Ovary (tissue), 9 donors: ENCODE data around the gene BCL11B. TPM values are rescaled to one million over a fixed set of nuclear protein-coding genes. Genes with fewer than 3 reads are reported as not detected.

ENCODE experiments used
- DNase-seq, 5 donors: peaks; one replicate each; pipeline ENCODE4 v3.0.0-alpha.2; 2019 to 2020
- H3K27ac ChIP-seq, 2 donors: fragments of 200-600 bp; one replicate each; pipeline versions ENCODE4 v1.5.1 to v1.8.0; 2019 to 2022
- H3K27me3 ChIP-seq: fragments of 200-600 bp; one replicate; pipeline ENCODE4 v1.8.0; 2022
- H3K36me3 ChIP-seq: fragments of 200-600 bp; sonication (generic); one replicate; pipeline ENCODE4 v1.5.1; 2019
- H3K4me1 ChIP-seq: one replicate; pipeline ENCODE4 v1.8.1; 2013; ENCODE audit warnings: mild to moderate bottlenecking, moderate library complexity; ENCODE audit not compliant: insufficient read depth
- H3K4me3 ChIP-seq: fragments of 200-600 bp; sonication (generic); one replicate; pipeline ENCODE4 v1.5.1; 2017
- H3K9me3 ChIP-seq, 2 donors: fragments of 200-600 bp in 1 of 2; sonication (generic) in 1 of 2; one replicate each; pipeline versions ENCODE4 v1.5.1 to v1.8.1; 2013 to 2019; ENCODE audit warnings: mild to moderate bottlenecking in 1 of 2, moderate library complexity in 1 of 2
- CTCF ChIP-seq, 3 donors: fragments of 450-650 bp in 2 of 3; fragments of 200-600 bp in 1 of 3; IDR thresholded peaks; one replicate each; pipeline versions ENCODE4 v1.5.1 to v1.8.0; 2016 to 2022; ENCODE audit warnings: antibody characterized with exemption in 3 of 3, mild to moderate bottlenecking in 1 of 3
- EP300 ChIP-seq: sonication (generic); formaldehyde crosslinking; IDR thresholded peaks from one replicate; pipeline ENCODE4 v1.6.1; 2017; ENCODE audit warnings: antibody characterized with exemption
- POLR2A ChIP-seq: fragments of 450-650 bp; IDR thresholded peaks from one replicate; pipeline ENCODE4 v1.6.1; 2017; ENCODE audit warnings: antibody characterized with exemption, mild to moderate bottlenecking, moderate library complexity
- WGBS, 3 donors: extraction: QIAGEN DNeasy Blood & Tissue Kit in 1 of 3; methylation state at CpG; one replicate each; pipeline versions ENCODE4 v1.1.5 to v1.1.7; 2013 to 2017; 5-methylcytosine and 5-hydroxymethylcytosine counted together
- intact Hi-C, 4 donors: fragments of 100-400 bp; cut with DNase I; formaldehyde crosslinking; loops; one replicate each; pipeline versions ENCODE4 v1.11.0 to v1.15.1; 2022 to 2023
- polyA plus RNA-seq, 2 donors: library from polyadenylated mRNA; stranded (reverse); fragments of 200-250 nt in 1 of 2; fragments of 350-450 nt in 1 of 2; fragmentation: Illumina TruSeq in 1 of 2; extraction: RNeasy Lipid Tissue Mini Kit (QIAGEN cat#74804) in 1 of 2; gene quantifications; one replicate each; pipeline ENCODE4 v1.2.3, GENCODE V29; 2013 to 2014
- total RNA-seq, 7 donors: library from RNA; depleted of rRNA in 2 of 7; stranded (reverse); fragments of >200 nt in 2 of 7; fragmentation: NEBNext Ultra II Directional in 3 of 7; extraction: Animal tissue kit (Norgen Biotek cat#: 25700) in 3 of 7; gene quantifications; one replicate each; pipeline versions ENCODE4 v1.1.0 to v1.2.4, GENCODE V29; 2016 to 2023
- donor health status: DM: no; HTN: no; CAD: no; lungs with moderate emphysema.
- donor health status: DM: no; HTN: no; CAD: no.
- donor health status: Bipolar disorder and iron deficiency.
- donor health status: DM: yes; HTN: yes; CAD: no.
- donor health status: DM: no; HTN: no; CAD: no.
- donor health status: DM: yes; HTN: yes; CAD: no.

Gene BCL11B
- total and polyA plus RNA-seq, 9 donors: 0.08 to 0.84 (median 0.43) TPM

GRCh38 chr14:99201351-99202073, 70.5 kb downstream of the BCL11B start:
- no peak for DNase-seq
- TF ChIP-seq CTCF (IDR thresholded peaks at IDR 0.05) (no peak), POLR2A (no peak), EP300 (no peak)
- Histone ChIP-seq H3K4me1 (no peaks in the 10 kb centered on the region), H3K4me3 (no peak overlapping the region), H3K27me3 (no peaks in the 10 kb centered on the region), H3K27ac (no peak overlapping the region), H3K36me3 (no peaks in the 10 kb centered on the region), H3K9me3 (no peaks in the 10 kb centered on the region)
- 81 to 90% (median 85%) methylated on average over 10 of the region's 10 CpGs for WGBS, 3 donors
- intact Hi-C loops: no loop called here

- DNase-seq: no peak
- no peaks in the 10 kb centered on the region for H3K27me3 ChIP-seq
- 80 to 92% (median 84%) methylated on average over 7 of the region's 7 CpGs for WGBS, 3 donors
- H3K27ac ChIP-seq: no peak overlapping the region
- intact Hi-C loops: no loop called here
- no peak for TF ChIP-seq POLR2A
- no peak for TF ChIP-seq EP300
- no peak for TF ChIP-seq CTCF (IDR thresholded peaks at IDR 0.05)
- no peaks in the 10 kb centered on the region for H3K36me3 ChIP-seq
- no peaks in the 10 kb centered on the region for H3K4me1 ChIP-seq
- no peaks in the 10 kb centered on the region for H3K9me3 ChIP-seq
- no peak overlapping the region for H3K4me3 ChIP-seq
Observed at GRCh38 chr14:99200654-99201005, 71.4 kb downstream of the BCL11B start.

GRCh38 chr14:99199846-99200653, 71.9 kb downstream of the BCL11B start:
- no peaks in the 10 kb centered on the region for H3K27me3 ChIP-seq
- intact Hi-C loops: no loop called here
- no peaks in the 10 kb centered on the region for H3K9me3 ChIP-seq
- whole genome bisulfite sequencing, 3 donors: 65 to 66% (median 66%) methylated on average over 16 of the region's 16 CpGs
- no peak for TF ChIP-seq EP300
- TF ChIP-seq CTCF (IDR thresholded peaks at IDR 0.05): no peak
- no peak for TF ChIP-seq POLR2A
- H3K4me3 ChIP-seq: no peak overlapping the region
- H3K27ac ChIP-seq: no peak overlapping the region
- no peaks in the 10 kb centered on the region for H3K36me3 ChIP-seq
- no peak for DNase-seq
- no peaks in the 10 kb centered on the region for H3K4me1 ChIP-seq

GRCh38 chr14:99198746-99199502, 73.1 kb downstream of the BCL11B start:
- 89 to 93% (median 90%) methylated on average over 24 of the region's 24 CpGs for WGBS, 3 donors
- DNase-seq: no peak
- Histone ChIP-seq H3K27ac (no peak overlapping the region), H3K4me3 (no peak overlapping the region), H3K36me3 (no peaks in the 10 kb centered on the region), H3K4me1 (no peaks in the 10 kb centered on the region), H3K9me3 (no peaks in the 10 kb centered on the region), H3K27me3 (no peaks in the 10 kb centered on the region)
- intact Hi-C loops: no loop called here
- TF ChIP-seq POLR2A (no peak), EP300 (no peak), CTCF (IDR thresholded peaks at IDR 0.05) (no peak)
